SH-SY5Y (cell line): Measurements from ENCODE around the gene NKX1-2.

Experiments used
- GATA2 ChIP-seq: IDR thresholded peaks from 2 replicates; pipeline ENCODE4 v1.6.1; 2011; ENCODE audit warnings: mild to moderate bottlenecking, low read depth, low read length
- GATA3 ChIP-seq: IDR thresholded peaks from 2 replicates; pipeline ENCODE4 v1.6.1; 2011; ENCODE audit warnings: low read depth, mild to moderate bottlenecking, low read length, moderate library complexity

DNA sequence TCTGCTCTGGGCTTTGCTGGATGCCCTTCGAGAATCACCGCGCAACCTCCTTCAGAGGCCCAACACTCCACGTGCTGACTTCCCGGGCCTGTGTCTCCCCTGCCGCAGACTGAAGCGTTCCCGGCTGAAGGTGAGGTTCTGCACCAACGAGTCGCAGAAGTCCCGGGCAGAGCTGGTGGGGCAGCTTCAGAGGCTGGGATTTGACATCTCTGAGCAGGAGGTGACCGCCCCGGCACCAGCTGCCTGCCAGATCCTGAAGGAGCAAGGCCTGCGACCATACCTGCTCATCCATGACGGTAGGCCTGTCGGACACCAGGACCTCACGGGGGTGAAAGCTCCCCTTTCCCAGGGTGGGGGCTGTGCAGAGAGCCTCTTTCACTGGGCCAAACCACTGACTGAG is 34.2 kb upstream of the NKX1-2 start:
- TF ChIP-seq GATA2: no peak
- no peak for TF ChIP-seq GATA3
